ENCODE results near the gene SLC24A3.

DNA sequence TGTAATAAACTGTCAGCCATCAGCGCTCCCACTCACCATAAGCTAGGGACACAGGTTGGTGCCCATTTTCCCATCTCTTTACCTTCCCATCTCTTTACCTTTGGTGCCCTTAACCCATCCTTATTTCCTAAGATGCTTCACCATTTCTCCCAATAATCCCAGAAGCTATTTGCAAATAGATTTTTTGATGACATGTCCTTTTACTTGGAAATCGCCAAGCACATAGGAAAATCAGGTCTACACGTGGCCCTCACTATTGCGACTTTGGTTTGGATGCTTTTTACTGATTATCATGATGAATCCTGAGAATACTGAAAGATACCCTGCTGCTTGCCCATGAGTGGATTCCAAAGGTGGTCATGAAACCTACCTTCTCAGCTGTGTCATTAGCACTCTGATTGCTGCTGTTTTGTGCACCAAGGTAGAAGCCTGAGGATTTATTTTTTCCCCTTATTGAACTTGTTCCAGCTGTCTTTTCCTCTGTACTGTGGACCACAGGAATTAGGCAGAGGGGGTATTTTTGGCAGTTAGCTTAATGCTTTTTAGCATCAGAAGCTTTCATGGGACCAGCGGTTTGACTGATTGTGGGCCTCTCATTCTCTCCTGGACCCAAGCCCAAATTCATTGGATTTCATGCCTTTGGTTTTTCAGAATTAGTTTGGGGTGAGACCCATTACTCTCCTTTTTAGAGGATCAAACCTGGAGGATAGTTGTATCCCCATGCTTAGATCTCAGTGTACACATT, 316.0 kb downstream of the SLC24A3 start:
- TF ChIP-seq, protein P1, sequence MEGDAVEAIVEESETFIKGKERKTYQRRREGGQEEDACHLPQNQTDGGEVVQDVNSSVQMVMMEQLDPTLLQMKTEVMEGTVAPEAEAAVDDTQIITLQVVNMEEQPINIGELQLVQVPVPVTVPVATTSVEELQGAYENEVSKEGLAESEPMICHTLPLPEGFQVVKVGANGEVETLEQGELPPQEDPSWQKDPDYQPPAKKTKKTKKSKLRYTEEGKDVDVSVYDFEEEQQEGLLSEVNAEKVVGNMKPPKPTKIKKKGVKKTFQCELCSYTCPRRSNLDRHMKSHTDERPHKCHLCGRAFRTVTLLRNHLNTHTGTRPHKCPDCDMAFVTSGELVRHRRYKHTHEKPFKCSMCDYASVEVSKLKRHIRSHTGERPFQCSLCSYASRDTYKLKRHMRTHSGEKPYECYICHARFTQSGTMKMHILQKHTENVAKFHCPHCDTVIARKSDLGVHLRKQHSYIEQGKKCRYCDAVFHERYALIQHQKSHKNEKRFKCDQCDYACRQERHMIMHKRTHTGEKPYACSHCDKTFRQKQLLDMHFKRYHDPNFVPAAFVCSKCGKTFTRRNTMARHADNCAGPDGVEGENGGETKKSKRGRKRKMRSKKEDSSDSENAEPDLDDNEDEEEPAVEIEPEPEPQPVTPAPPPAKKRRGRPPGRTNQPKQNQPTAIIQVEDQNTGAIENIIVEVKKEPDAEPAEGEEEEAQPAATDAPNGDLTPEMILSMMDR (IDR thresholded peaks at IDR 0.05): no peak
- TF ChIP-seq POLR2A (IDR thresholded peaks at IDR 0.05): no peak
